K562 (cell line): ENCODE data around the gene SNX25. TPM values are rescaled to one million over a fixed set of nuclear protein-coding genes. Genes with fewer than 3 reads are reported as not detected.

ENCODE experiments used
- BMI1 ChIP-seq: fragments of 150-350 bp; IDR thresholded peaks from 2 replicates; pipeline ENCODE4 v1.6.1; 2014; ENCODE audit warnings: low read length
- FOXA3 ChIP-seq, 2 experiments: fragments of 450-650 bp in 1 of 2; sonication (generic) in 1 of 2; formaldehyde crosslinking; IDR thresholded peaks in 1 of 2; conservative IDR thresholded peaks in 1 of 2; 2 replicates each; pipeline versions ENCODE4 v1.4.0 to v1.8.0; 2020 to 2022; ENCODE audit warnings: mild to moderate bottlenecking in 2 of 2, missing genetic modification reagents in 1 of 2
- FOXJ2 ChIP-seq: fragments of 200-800 bp; sonication (Bioruptor generic); IDR thresholded peaks from 2 replicates; pipeline ENCODE4 v1.6.1; 2016; ENCODE audit warnings: missing genetic modification characterization, missing compliant biosample characterization
- FOXJ3 ChIP-seq: sonication (generic); formaldehyde crosslinking; IDR thresholded peaks from 2 replicates; pipeline ENCODE4 v1.4.0; 2020; ENCODE audit warnings: mild to moderate bottlenecking, missing genetic modification reagents
- HDAC1 ChIP-seq, 2 experiments: fragments of 450-650 bp; IDR thresholded peaks; 2 replicates each; pipeline ENCODE4 v1.6.1; 2016 to 2017; ENCODE audit warnings: inconsistent platforms in 1 of 2, mild to moderate bottlenecking in 1 of 2, moderate library complexity in 1 of 2
- HDAC2 ChIP-seq: fragments of 450-650 bp; IDR thresholded peaks from 2 replicates; pipeline ENCODE4 v1.6.1; 2016; ENCODE audit warnings: mild to moderate bottlenecking
- KAT2B ChIP-seq: IDR thresholded peaks from one replicate; pipeline ENCODE4 v1.6.1; 2012; ENCODE audit warnings: low read depth, mild to moderate bottlenecking, control low read depth, inconsistent platforms, low read length, moderate library complexity
- KDM1A ChIP-seq, 2 experiments: fragments of 450-650 bp; IDR thresholded peaks; 2 replicates each; pipeline ENCODE4 v1.6.1; 2016; ENCODE audit warnings: mild to moderate bottlenecking in 2 of 2
- KLF6 ChIP-seq: fragments of 250-450 bp; sonication (Bioruptor Pico); IDR thresholded peaks from 2 replicates; pipeline ENCODE4 v1.4.0; 2020; ENCODE audit warnings: mild to moderate bottlenecking, moderate library complexity, borderline replicate concordance
- PCBP2 ChIP-seq: fragments of 200-400 bp; formaldehyde crosslinking; IDR thresholded peaks from 2 replicates; pipeline ENCODE4 v1.6.1; 2018; ENCODE audit warnings: low read length, low read depth, mild to moderate bottlenecking, moderate library complexity; ENCODE audit not compliant: poor library complexity, severe bottlenecking
- RFX1 ChIP-seq: fragments of 450-650 bp; IDR thresholded peaks from 2 replicates; pipeline ENCODE4 v1.6.1; 2016; ENCODE audit warnings: mild to moderate bottlenecking, moderate library complexity
- SAP30 ChIP-seq: fragments of 200-600 bp; sonication (generic); IDR thresholded peaks from 2 replicates; pipeline ENCODE4 v1.6.1; 2012; ENCODE audit warnings: borderline replicate concordance, low read depth, mild to moderate bottlenecking, moderate library complexity, low read length, control low read depth, inconsistent platforms; ENCODE audit not compliant: insufficient read depth, poor library complexity, severe bottlenecking
- SIX5 ChIP-seq, 2 experiments: IDR thresholded peaks; 2 replicates each; pipeline ENCODE4 v1.6.1; 2011; ENCODE audit warnings: low read length in 2 of 2, borderline replicate concordance in 1 of 2, low read depth in 1 of 2, mild to moderate bottlenecking in 1 of 2, moderate library complexity in 1 of 2; ENCODE audit not compliant: insufficient read depth in 1 of 2
- TGIF2 ChIP-seq: sonication (generic); formaldehyde crosslinking; IDR thresholded peaks from 2 replicates; pipeline ENCODE4 v1.8.1; 2022; ENCODE audit warnings: mild to moderate bottlenecking, missing genetic modification reagents, moderate library complexity
- polyA plus RNA-seq, 8 experiments: library from polyadenylated mRNA; depleted of rRNA in 4 of 8; stranded (reverse) in 5 of 8; unstranded in 3 of 8; fragments of >200 nt; fragmentation: Nextera tagmentation in 2 of 8; fragmentation: Illumina TruSeq in 1 of 8; extraction: Ambion mirVana in 2 of 8; extraction: Trizol in 1 of 8; gene quantifications; 2 replicates each; pipeline versions ENCODE4 v1.2.1 to v1.2.3, GENCODE V29; 2011 to 2014; ENCODE audit warnings: inconsistent platforms in 1 of 8, missing spikeins in 1 of 8
- total RNA-seq, 7 experiments: library from RNA; depleted of rRNA in 6 of 7; stranded (reverse); fragments of >200 nt in 6 of 7; fragmentation: Illumina TruSeq in 2 of 7; extraction: Trizol in 2 of 7; gene quantifications; 2 replicates each; pipeline versions ENCODE4 v1.2.1 to v1.2.3, GENCODE V29; 2011 to 2021; ENCODE audit warnings: low replicate concordance in 1 of 7
- TF ChIP-seq, protein P1 (sequence below): fragments of 450-650 bp; formaldehyde crosslinking; IDR thresholded peaks from 2 replicates; pipeline ENCODE4 v1.4.0; 2020; ENCODE audit warnings: mild to moderate bottlenecking, moderate library complexity
- TF ChIP-seq, protein P2 (sequence below), 2 experiments: fragments of 450-650 bp; formaldehyde crosslinking in 1 of 2; IDR thresholded peaks; 2 replicates each; pipeline versions ENCODE4 v1.4.0 to v1.6.1; 2014 to 2020; ENCODE audit warnings: mild to moderate bottlenecking in 2 of 2, borderline replicate concordance in 1 of 2, low read depth in 1 of 2
- TF ChIP-seq, protein P3 (sequence below): sonication (generic); formaldehyde crosslinking; IDR thresholded peaks from 2 replicates; pipeline ENCODE4 v1.8.0; 2022; ENCODE audit warnings: mild to moderate bottlenecking, missing genetic modification reagents

SNX25 gene
- total and polyA plus RNA-seq, 9 of the 15 experiments (the other 6 are each of a cell fraction or from before 2014, with no cell fraction given) = 2.5 to 23.4 (median 13.3) TPM

DNA sequence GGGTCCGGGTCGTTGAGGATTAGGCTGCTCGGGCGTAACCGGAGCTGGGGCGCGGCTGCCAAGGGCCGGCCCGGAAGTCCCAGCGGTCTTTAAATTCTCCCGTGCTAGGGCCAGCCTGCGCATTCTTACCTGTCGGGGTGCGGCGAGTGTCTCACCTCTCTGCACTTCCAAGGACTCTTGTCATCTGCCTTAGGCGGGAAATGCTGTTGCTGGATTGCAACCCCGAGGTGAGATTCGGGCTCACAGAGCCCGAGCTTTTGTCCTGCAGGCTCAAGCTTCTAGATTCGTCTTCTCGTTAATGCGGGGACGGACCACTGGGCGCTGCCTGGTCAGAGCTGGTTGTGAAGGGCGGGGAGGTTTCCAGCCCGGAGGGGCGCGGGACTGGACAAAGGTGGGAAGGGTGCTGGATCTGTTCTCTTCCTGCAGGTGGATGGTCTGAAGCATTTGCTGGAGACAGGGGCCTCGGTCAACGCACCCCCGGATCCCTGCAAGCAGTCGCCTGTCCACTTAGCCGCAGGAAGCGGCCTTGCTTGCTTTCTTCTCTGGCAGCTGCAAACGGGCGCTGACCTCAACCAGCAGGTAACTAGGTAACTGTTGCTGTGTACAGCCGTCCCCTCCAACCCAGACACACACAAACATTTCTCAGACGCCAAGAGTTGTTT lies 187.5 kb downstream of the SNX25 start, which contains the start of gene ANKRD37 (continued):
- no peak for TF ChIP-seq BMI1
- TF ChIP-seq SIX5 (IDR thresholded peaks at IDR 0.05; ENCODE audit: borderline replicate concordance in 1 of 2, insufficient read depth in 1 of 2, low read depth in 1 of 2, low read length in 2 of 2) = no peak
- peak; percentile 96 for TF ChIP-seq SAP30
- peak in 1 of 2 experiments; percentile 39; a peak in 1 of 4 replicates for TF ChIP-seq KDM1A (IDR thresholded peaks at IDR 0.05)
- TF ChIP-seq KLF6 (CRISPR knock-in tag) = no peak
- peak; percentile 61; the same call in 1 of the 2 replicates for TF ChIP-seq FOXJ2 (tag)
- TF ChIP-seq HDAC2 = peak; percentile 20; the same call in 1 of the 2 replicates
- TF ChIP-seq, protein P1, sequence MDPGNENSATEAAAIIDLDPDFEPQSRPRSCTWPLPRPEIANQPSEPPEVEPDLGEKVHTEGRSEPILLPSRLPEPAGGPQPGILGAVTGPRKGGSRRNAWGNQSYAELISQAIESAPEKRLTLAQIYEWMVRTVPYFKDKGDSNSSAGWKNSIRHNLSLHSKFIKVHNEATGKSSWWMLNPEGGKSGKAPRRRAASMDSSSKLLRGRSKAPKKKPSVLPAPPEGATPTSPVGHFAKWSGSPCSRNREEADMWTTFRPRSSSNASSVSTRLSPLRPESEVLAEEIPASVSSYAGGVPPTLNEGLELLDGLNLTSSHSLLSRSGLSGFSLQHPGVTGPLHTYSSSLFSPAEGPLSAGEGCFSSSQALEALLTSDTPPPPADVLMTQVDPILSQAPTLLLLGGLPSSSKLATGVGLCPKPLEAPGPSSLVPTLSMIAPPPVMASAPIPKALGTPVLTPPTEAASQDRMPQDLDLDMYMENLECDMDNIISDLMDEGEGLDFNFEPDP (CRISPR knock-in tag) = no peak
- no peak for TF ChIP-seq PCBP2
- TF ChIP-seq RFX1 = peak; percentile 63
- no peak for TF ChIP-seq FOXA3 (CRISPR knock-in tag; conservative IDR thresholded peaks at IDR 0.05 in 1 of 2, IDR thresholded peaks at IDR 0.05 in 1 of 2)
- peak; percentile 78 to 83; a peak in 3 of 4 replicates for TF ChIP-seq HDAC1 (IDR thresholded peaks at IDR 0.05)
- TF ChIP-seq FOXJ3 (CRISPR knock-in tag) = no peak
- TF ChIP-seq, protein P2, sequence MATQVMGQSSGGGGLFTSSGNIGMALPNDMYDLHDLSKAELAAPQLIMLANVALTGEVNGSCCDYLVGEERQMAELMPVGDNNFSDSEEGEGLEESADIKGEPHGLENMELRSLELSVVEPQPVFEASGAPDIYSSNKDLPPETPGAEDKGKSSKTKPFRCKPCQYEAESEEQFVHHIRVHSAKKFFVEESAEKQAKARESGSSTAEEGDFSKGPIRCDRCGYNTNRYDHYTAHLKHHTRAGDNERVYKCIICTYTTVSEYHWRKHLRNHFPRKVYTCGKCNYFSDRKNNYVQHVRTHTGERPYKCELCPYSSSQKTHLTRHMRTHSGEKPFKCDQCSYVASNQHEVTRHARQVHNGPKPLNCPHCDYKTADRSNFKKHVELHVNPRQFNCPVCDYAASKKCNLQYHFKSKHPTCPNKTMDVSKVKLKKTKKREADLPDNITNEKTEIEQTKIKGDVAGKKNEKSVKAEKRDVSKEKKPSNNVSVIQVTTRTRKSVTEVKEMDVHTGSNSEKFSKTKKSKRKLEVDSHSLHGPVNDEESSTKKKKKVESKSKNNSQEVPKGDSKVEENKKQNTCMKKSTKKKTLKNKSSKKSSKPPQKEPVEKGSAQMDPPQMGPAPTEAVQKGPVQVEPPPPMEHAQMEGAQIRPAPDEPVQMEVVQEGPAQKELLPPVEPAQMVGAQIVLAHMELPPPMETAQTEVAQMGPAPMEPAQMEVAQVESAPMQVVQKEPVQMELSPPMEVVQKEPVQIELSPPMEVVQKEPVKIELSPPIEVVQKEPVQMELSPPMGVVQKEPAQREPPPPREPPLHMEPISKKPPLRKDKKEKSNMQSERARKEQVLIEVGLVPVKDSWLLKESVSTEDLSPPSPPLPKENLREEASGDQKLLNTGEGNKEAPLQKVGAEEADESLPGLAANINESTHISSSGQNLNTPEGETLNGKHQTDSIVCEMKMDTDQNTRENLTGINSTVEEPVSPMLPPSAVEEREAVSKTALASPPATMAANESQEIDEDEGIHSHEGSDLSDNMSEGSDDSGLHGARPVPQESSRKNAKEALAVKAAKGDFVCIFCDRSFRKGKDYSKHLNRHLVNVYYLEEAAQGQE (IDR thresholded peaks at IDR 0.05; ENCODE audit: borderline replicate concordance) = peak; percentile 25
- TF ChIP-seq, protein P2 (CRISPR knock-in tag; IDR thresholded peaks at IDR 0.05; ENCODE audit: low read depth) = no peak
- TF ChIP-seq, protein P3, sequence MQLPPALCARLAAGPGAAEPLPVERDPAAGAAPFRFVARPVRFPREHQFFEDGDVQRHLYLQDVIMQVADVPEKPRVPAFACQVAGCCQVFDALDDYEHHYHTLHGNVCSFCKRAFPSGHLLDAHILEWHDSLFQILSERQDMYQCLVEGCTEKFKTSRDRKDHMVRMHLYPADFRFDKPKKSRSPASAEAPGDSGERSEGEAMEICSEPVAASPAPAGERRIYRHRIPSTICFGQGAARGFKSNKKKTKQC (CRISPR knock-in tag) = peak; percentile 24; the same call in 1 of the 2 replicates
- TF ChIP-seq KAT2B = no peak
- TF ChIP-seq TGIF2 (CRISPR knock-in tag) = no peak
